KBM-7 (cell line): ENCODE data around the gene VAPB.

ENCODE experiments used
- DNase-seq: peaks from one replicate; pipeline ENCODE4 v3.0.0-alpha.2; 2015
- in situ Hi-C: fragments of 300-500 bp; cut with MboI; formaldehyde crosslinking; loops from 2 replicates; pipeline ENCODE4 v1.14.3; 2020; ENCODE audit warnings: low sequenced_read_pairs, low pct_unique_long_range_greater_than_20kb, mixed read lengths

Gene VAPB

GRCh38 chr20:58470336-58471192 is 81.5 kb downstream of the VAPB start:
- in situ Hi-C loops, result no loop called here
- no peak for DNase-seq

DNA sequence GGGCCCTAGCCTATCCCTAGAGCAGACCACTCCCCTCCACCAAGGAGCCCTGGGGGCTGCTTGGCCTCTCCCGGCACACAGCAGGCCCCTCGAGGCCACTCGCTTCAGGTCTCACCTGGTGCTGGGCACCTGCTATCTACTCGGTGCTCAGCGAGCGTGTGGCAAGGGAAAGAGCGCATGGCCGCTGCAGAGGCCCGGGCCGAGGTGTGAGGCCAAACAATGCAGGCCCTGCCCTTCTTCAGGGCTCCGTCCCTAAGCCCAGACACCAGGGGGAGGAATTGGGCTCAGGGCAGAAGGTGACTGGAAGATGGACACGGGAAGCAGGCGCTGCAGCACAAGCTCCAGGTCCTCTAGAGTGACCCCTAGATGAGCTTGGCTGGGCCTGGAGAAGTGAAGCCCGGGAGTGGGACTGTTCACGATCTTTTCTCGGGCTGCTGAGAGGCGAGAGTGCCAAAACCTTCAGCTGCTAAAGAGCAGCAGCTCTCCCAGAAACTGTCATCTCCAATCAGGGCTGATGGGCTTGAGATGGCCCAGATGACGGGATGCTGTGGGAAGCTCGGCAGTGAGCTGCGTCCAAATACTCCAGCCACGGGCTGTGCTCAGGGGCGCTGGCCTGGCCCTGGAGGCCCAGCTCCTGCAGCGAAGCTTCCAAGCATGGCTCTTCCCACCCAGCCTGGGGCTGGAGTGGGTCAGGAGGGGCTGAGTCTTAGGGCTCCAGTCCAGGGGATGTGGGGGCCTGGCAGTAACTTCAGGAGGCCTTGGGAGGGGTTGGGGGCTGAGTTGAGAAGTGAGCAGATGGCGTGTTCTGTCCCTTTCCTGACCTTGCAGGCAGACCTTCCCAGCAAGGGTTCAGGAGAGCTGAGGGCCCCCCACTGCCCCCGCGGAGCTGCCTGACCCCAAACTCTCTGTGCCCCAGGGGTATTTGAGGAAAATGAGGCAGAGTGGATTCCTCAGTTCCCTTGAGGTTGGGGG is 82.5 kb downstream of the VAPB start:
- DNase-seq, result no peak
- in situ Hi-C loops, result no loop called here

DNA sequence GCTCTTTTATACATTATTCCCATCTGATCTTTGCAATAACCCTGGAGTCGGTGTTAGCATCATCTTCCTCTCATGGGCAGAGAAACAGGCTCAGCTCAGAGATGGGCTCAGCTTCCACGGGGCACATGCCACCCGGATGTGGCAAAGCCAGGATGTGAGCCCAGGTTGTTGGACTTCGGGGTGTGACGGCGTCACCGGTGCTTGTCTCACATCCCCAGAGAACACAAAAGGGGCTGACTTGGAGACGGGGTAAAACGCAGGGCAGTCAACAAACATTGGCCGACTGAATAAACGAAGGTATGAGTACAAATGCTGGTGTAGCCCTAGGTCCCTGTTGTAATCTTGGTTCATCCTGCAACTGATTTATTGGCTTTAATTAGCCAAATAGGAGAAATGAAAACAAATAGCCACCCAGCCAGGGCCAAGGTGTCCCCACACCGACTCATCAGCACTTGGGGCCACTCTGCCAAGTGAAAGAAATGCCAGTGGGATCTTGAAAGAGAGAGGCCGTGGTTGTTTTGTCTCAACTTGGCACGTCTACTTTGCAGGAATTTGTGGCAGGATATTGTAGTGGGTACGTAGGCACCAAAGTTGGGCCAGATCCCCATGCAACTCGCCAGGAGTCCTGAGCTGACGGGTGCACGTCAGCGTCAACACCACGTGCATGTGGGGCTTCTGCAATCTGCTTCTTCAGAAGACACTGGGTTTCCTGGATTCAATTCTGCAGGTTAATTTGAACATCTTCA is 83.4 kb downstream of the VAPB start:
- DNase-seq, result no peak
- in situ Hi-C loops, result no loop called here

GRCh38 chr20:58473453-58474425 is 84.7 kb downstream of the VAPB start:
- in situ Hi-C loops, result no loop called here
- no peak for DNase-seq

DNA sequence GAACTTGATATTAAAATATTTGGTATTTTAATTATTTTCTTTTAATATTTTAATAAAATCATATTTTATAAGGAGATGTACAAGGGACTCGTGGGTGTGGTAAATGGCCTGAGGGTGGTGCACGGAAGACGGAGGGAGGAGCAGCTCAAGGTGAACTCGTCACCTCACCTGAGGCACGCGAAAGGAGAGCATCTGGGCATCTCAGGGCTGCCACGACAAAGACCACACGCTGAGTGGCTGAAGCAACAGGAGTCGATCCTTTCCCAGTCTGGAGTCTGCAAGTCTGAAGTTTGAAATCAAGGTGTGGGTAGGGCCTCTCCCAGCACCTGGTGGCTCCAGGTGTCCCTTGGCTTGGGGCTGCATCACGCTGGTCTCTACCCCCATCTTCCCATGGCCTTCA is 86.4 kb downstream of the VAPB start:
- no peak for DNase-seq
- in situ Hi-C loops, result no loop called here

DNA sequence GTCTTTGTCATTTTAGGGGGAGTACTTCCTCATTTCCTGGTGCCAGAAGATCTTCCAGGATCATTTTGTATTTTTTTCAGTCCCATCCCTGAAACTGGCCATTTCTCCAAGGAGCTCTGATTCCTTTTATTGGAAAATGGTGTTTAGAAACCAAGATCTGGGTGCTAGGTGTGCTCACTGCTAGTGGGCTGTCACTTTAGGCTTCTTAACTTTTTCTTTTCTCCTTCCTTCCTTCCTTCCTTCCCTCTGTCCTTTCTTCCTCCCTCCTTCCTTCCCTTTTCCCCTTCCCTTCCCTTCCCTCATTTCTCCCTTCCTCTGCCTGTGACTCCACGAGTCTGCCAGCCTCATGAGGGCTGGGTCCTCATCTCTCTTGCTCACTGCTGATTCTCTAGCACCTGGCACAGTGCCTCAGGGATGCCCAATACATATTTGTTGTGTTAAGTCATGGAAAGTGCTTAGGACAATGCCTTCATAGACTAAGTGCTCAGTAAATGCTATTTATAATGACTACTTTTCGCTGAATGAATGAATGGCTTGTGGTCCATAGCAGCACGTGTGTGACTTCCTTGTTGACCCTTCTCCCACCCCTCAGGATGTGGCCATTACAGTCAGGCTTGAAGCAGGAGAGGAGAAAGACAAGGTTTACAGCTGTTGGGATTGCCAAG is 89.2 kb downstream of the VAPB start:
- no peak for DNase-seq
- in situ Hi-C loops, result no loop called here

GRCh38 chr20:58479726-58480440 is 90.9 kb downstream of the VAPB start:
- no peak for DNase-seq
- in situ Hi-C loops, result no loop called here

DNA sequence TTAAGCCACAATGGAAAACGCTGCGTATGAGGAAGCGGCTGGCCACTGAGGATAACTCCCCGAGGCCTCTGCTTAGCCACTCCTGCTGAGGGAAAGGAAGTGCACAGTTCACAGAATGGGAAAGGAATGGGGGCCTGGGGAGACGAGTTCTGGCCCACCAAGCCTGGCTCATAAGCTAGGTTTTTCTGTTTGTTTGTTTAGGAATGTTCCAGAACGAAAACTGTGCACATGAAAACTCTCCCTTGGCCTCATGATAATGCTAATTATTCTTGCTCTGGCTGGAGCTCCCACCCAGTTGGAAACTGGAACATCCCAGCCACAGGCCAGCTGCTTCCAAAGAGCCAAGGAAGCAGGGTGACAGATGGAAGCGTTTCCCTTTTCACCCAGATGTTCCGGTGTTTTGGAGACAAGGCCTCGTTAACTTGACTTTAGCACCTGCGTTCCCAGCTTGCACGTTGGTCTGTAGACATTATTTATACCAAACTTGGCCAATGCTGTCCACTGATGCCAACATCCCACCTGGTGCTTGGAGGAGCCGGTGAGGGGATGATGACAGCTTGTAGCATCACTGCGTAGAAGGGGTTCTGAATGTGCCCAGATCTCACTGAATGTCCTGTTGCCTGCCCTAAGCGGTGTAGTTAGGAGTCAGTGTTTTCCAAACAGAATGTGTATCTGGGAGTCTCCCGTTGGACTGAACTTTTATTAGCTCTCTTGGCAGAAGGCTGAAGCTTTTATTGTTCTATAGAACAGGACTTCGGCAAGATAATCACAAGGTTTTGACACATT is 91.7 kb downstream of the VAPB start:
- DNase-seq, result no peak
- in situ Hi-C loops, result no loop called here

GRCh38 chr20:58481481-58482021 is 92.5 kb downstream of the VAPB start:
- in situ Hi-C loops, result no loop called here
- peak; percentile 30 for DNase-seq

DNA sequence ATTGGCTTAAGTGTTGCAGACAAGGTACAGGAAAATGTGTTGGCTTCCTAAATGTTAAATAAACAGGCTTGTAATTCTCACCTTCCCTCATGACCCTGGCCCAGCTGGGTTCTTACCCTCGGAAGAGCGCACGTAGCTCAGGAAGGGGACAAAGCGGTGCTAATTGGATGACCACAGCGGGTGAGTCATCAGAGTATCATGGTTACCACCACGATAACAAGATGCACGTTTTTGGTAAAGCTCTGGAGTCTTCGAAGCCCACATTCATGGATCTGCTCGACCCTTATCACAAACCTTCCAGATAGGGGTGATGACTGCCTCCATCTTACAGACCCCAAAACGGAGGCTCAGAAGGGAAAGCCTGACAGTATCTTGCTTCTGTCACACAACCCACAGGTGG is 93.4 kb downstream of the VAPB start:
- DNase-seq, result no peak
- in situ Hi-C loops, result no loop called here

DNA sequence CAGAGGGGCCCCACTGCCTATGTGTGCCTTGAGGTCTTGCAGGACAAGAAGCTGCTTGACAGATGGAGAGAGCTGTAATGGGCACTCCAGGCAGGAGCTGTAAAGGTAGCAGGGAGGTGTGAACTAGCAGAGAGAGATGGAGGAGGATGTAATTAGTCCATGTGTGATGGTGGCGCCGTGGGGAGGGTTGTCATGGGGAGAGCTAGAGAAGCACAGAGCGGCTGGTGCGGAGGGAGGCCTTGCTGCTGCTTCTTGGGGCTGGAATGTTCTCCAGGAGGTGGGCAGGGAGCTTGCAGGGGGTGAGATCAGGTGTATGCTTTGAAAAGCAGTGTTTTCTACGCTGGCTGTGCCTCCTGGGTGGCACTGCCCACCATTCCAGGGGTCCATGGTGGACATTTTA is 94.0 kb downstream of the VAPB start:
- in situ Hi-C loops, result no loop called here
- DNase-seq, result no peak

DNA sequence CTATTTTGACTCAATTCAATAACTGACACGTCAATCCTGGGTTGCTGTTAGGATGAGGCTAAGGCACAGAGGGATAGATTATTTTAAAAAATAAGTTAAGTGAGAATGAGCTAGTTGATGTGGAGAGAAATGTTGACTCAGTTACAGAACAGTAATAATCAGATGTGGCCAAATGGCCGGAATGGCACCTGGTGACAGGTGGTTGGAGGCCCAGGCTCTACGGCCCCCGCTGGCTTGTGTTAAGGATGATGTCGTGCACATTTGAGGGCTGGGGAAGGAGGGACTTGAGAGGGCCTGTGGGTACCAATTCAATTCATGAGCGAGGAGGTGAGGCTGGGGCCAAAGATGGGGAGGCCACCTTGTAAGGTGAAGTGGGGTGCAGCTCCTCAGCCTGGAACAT is 94.4 kb downstream of the VAPB start:
- no peak for DNase-seq
- in situ Hi-C loops, result no loop called here

- in situ Hi-C loops, result no loop called here
- DNase-seq, result no peak
Measured at GRCh38 chr20:58485393-58485792, 96.4 kb downstream of the VAPB start.

DNA sequence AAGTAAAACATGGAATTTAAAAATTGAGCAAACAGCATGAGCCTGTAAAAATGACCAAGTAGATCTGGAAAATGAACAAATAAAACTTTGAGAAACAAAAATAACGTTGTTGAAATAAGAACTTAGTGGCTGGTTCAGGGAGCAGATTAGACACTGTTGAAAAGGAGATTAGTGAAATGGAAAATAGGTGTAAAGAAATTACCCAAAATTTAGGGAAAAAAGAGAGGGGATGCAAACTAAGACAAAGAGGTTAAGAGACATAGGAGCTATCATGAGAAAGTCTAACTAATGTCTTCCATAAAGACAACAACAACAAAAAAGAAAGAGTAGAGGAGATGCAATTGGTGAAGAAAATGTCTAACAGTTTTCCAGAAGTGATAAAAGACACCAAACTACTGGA is 97.2 kb downstream of the VAPB start:
- in situ Hi-C loops, result no loop called here
- no peak for DNase-seq

DNA sequence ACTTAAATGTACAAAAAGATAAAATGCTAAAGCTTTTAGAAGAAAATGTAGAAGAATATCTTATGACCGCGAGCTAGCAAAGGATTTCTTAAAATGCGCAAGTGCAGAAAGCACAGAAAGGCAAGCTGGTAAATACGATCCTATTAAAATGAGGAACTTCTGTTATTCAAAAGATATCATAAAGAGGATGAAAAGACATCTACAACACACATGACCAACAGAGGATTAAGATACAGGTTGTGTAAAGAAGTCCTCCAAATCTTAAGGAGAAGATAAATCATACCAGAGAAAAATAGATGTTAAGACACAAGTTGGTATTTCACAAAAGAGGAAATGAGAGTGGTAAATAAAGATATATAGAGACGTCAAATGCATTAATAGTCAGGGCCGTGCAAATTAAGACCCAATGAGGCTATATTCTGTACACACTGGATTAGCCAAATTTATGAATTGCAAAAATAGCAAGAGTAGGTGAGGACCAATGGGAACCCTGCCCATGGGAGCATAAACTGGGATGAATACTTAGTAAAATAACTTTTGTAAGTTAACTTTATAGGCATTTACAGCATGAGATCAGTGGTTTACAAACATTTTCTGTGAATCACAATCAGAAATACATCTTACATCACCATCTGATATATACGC is 103.2 kb downstream of the VAPB start:
- no peak for DNase-seq

More for the DNA sequence above, 103.2 kb downstream of the VAPB start:
- in situ Hi-C loops, result no loop called here
